Nephron (organoid): ENCODE data around the gene BCO1.
"Not testable (repeated sequence)": the region's sequence is repeated elsewhere in the genome, so short reads cannot be mapped to it uniquely, and the experiment has no call there.

Source experiments
- H3K27ac Mint-ChIP-seq, 3 experiments: 2 replicates each; pipeline ENCODE4 v1.8.0; 2020; ENCODE audit warnings: mixed read lengths in 3 of 3, mild to moderate bottlenecking in 2 of 3, moderate library complexity in 1 of 3
- H3K27me3 Mint-ChIP-seq: 2 replicates; pipeline ENCODE4 v1.8.0; 2021; ENCODE audit warnings: low read depth, mild to moderate bottlenecking, moderate library complexity, mixed read lengths
- H3K36me3 Mint-ChIP-seq: 2 replicates; pipeline ENCODE4 v1.8.0; 2020; ENCODE audit warnings: low read depth, mixed read lengths
- H3K4me1 Mint-ChIP-seq: 2 replicates; pipeline ENCODE4 v1.8.0; 2020; ENCODE audit warnings: mixed read lengths
- H3K4me3 Mint-ChIP-seq, 3 experiments: 2 replicates each; pipeline ENCODE4 v1.8.0; 2020; ENCODE audit warnings: mild to moderate bottlenecking in 3 of 3, mixed read lengths in 3 of 3, moderate library complexity in 2 of 3
- H3K9me3 Mint-ChIP-seq: 2 replicates; pipeline ENCODE4 v1.8.0; 2020; ENCODE audit warnings: mixed read lengths
- CTCF ChIP-seq, 3 experiments: fragments of 200-600 bp; sonication (generic); IDR thresholded peaks; one replicate each; pipeline ENCODE4 v1.5.0; 2021; ENCODE audit warnings: antibody characterized with exemption in 3 of 3; ENCODE audit not compliant: unreplicated experiment in 3 of 3

The BCO1 gene

GRCh38 chr16:81224824-81225223 lies 13.7 kb upstream of the BCO1 start:
- peaks cover 4% of the 10 kb centered on the region for H3K4me1 Mint-ChIP-seq
- no peak overlapping the region for H3K4me3 Mint-ChIP-seq
- no peaks in the 10 kb centered on the region for H3K9me3 Mint-ChIP-seq
- H3K27me3 Mint-ChIP-seq: peaks cover 3% of the 10 kb centered on the region
- no peak overlapping the region for H3K27ac Mint-ChIP-seq
- H3K36me3 Mint-ChIP-seq: no peaks in the 10 kb centered on the region
- no peak for TF ChIP-seq CTCF (IDR thresholded peaks at IDR 0.05; ENCODE audit: unreplicated experiment in 3 of 3)

- H3K9me3 Mint-ChIP-seq, H3K27ac Mint-ChIP-seq, H3K27me3 Mint-ChIP-seq, H3K4me1 Mint-ChIP-seq, H3K36me3 Mint-ChIP-seq, H3K4me3 Mint-ChIP-seq: not testable (repeated sequence)
Measured at GRCh38 chr16:81225697-81226096, 12.8 kb upstream of the BCO1 start.

GRCh38 chr16:81227785-81228184 lies 10.7 kb upstream of the BCO1 start:
- Mint-ChIP-seq H3K4me1 (peaks cover 4% of the 10 kb centered on the region), H3K9me3 (no peaks in the 10 kb centered on the region), H3K36me3 (no peaks in the 10 kb centered on the region), H3K4me3 (no peak overlapping the region), H3K27ac (no peak overlapping the region), H3K27me3 (peaks cover 3% of the 10 kb centered on the region)
- TF ChIP-seq CTCF (IDR thresholded peaks at IDR 0.05; ENCODE audit: unreplicated experiment in 3 of 3): no peak

- no peak overlapping the region for H3K27ac Mint-ChIP-seq
- H3K27me3 Mint-ChIP-seq: no peaks in the 10 kb centered on the region
- no peak for TF ChIP-seq CTCF (IDR thresholded peaks at IDR 0.05; ENCODE audit: unreplicated experiment in 3 of 3)
- H3K9me3 Mint-ChIP-seq: no peaks in the 10 kb centered on the region
- no peak overlapping the region for H3K4me3 Mint-ChIP-seq
- no peaks in the 10 kb centered on the region for H3K36me3 Mint-ChIP-seq
- H3K4me1 Mint-ChIP-seq: no peaks in the 10 kb centered on the region
Measured at GRCh38 chr16:81229811-81230210, 8.7 kb upstream of the BCO1 start.

GRCh38 chr16:81231014-81231413 lies 7.5 kb upstream of the BCO1 start:
- no peaks in the 10 kb centered on the region for H3K36me3 Mint-ChIP-seq
- H3K27me3 Mint-ChIP-seq: no peaks in the 10 kb centered on the region
- TF ChIP-seq CTCF (IDR thresholded peaks at IDR 0.05; ENCODE audit: unreplicated experiment in 3 of 3): no peak
- no peaks in the 10 kb centered on the region for H3K9me3 Mint-ChIP-seq
- no peak overlapping the region for H3K27ac Mint-ChIP-seq
- no peaks in the 10 kb centered on the region for H3K4me1 Mint-ChIP-seq
- H3K4me3 Mint-ChIP-seq: no peak overlapping the region

- no peaks in the 10 kb centered on the region for H3K27me3 Mint-ChIP-seq
- H3K9me3 Mint-ChIP-seq: no peaks in the 10 kb centered on the region
- no peaks in the 10 kb centered on the region for H3K36me3 Mint-ChIP-seq
- peak overlapping the region in 1 of 3 experiments; percentile 41 for H3K27ac Mint-ChIP-seq
- H3K4me3 Mint-ChIP-seq: no peak overlapping the region
- peaks cover 7% of the 10 kb centered on the region for H3K4me1 Mint-ChIP-seq
- no peak for TF ChIP-seq CTCF (IDR thresholded peaks at IDR 0.05; ENCODE audit: unreplicated experiment in 3 of 3)
Measured at GRCh38 chr16:81232740-81233367, 5.6 kb upstream of the BCO1 start.
